ENCODE data around the gene HSP90AB1.

Gene HSP90AB1

DNA sequence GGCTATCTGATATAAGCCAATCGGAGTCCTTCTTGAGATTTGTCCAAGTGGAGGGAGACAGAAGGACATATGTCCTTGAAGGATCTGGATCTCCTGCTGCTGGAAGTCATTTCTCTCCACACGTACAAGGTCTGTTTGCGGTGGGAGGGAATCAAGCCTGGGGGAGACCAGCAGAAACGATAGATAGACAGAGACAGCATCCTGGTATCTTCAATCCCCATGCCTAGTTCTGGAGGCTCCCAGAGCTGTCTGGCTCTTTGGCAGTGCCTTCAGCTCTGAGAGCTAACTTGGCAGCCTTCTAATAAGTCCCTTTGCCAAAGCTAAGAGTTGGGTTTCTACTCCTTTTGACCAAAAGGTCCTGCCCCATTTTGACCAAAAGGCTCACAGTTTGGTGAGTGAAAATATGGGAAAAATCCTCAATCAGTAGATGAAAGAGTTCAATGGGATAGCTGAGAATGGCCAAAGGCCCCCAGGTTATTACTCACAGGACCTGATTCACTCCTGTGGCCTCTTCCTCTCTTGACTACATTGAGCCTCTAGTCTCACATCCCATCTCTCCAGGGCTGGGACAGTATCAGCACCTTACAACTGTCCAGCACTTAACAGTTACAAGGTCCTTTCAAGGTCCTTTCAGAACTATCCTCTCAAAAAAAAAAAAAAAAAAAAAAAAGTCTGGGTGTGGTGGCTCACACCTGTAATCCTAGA lies 45.9 kb downstream of the HSP90AB1 start:
- no peak for FAIRE-seq

DNA sequence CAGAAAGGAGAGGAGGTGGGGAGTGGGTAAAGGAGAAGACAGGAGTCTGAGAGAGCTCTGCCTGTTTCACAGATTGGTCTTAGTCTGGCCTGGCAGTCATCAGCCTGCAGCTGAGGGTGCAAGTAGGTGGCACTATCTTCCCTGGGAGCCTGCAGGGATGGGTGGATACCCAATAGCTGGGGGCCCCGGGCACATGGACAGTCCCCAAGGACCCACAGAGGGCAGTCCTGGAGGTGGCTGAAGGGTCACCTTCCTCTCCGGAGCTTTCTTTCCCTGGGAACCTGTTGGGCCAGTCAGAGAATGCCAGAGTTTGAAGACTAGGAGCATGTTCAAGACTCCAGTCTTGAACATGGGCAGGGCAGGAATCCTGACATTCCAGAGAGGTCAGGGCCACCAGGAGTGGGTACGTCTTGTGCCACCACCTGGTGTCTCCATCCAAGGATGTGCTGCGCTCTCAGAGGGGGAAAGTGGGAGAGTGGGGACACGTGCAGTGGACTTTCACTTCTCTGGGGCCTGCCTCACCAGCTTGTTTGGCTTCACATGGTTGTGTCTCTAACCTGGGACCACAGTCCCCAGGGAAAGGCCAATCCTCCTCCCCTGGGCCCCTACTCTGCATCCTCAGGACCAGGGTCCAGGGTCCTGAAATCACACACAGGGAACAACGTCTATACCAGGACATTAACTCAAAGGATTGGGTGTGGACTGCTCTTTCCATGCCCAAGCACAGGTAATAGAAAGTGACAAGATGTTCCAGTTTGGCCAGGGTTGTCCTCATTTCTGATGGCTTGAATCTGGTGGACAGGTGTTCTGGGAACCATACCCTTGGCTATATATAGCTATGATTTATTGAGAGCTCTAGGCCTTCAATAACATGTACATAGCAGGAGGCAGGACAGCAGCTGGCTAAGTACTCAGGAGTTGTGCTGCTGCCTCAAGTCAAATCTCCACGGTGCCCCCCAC lies 48.2 kb downstream of the HSP90AB1 start:
- no peak for FAIRE-seq

DNA sequence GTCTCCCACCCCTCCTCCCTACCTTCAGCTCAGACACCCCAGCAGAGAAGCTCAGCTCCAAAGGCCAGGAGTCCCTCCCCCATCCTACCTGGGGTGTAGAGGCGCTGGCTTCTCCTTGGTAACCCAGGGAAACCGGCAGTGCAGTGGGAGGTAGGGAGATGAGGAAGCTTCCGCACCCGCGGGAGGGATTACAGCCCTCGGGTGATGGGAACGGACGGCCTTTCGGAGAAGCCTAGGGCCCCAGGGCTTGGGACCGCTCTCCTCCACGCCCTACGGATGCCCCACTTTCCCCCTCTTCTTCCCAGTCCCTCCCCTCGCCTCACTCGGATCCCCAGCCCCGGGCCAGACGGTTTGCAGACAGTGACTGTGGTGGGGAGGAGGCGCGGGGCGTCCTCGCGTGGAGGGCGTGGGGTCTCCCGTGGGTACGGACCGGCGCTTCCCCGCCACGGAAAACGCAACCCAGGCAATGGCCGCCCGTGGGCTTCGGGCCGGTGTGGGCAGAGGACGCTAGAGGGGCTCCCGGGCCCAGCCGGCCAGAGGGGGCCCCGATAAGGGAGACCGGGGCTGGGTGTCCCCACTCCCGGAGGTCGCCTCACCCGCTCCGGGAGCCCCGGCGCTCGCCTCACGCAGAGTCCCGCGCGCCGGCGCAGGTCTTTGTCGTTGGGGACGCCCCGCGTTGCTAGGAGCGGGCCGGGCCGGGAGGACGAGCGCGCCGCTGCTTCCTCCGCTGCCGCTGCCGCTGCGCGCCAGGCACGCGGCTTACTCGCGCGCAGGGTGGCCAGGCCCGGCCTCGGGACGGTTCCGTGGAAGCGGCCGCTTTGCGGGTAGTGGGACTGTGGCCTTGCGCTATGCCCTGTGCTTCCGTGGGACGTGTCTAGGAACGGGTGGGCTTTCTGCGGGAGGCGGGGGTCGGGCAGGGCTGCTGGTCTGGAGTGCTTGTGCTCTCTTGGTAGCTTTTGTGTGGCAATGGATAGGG lies 50.5 kb downstream of the HSP90AB1 start:
- FAIRE-seq = no peak

DNA sequence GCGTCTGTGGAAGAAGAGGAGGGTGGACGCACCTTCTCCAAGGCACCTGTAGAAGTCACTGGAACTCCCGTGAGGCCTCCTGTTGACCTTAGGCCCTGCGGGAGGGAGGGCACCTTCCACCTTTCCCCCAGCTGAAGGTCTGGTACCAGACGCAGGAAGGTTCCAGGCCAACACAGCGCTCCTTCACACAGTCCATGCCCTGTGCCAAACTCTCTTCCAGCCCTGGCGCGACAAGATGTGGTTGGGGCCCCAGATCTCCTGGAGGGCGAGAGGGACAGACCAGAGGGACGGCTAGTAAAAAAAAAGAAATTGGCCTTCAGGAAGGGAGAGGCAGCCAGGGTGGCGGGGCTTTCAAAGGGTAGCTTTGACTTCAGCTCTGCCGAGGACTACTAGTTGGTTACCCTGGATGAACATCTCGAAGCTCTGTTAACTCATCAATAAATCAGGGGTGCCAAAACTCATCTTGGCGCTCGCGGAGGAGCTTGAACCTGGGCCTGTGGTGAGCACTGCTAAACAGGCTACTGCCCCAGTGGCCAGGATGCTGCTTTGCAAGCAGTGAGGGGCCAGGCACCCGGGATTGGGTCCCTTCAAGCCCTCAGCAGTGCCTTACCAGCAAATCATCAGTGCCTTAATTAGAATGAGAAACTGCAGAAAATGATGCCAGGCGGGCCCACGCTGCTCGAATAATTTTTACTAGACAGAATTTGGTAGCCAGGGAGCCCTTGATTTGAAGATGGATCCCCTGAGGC lies 51.3 kb downstream of the HSP90AB1 start:
- FAIRE-seq = no peak

DNA sequence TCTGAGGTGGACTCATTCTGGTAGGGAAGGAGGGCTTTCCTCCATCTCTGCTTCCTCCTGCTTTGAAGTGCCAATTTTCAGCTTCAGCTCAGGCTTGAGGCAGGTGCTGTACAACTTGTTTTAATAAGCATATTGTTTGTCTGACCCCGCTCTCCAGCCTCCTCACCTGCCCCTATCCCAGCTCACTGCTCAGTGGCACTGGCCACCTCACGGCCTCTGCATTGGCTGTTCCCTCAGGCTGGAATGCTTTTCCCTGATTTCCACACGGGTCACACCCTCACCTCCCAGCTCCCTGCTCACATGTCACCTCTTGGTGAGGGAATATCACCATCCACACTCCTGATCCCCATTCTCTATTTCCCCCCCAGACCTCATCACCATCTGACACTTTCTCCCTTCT lies 52.0 kb downstream of the HSP90AB1 start:
- no peak for FAIRE-seq

DNA sequence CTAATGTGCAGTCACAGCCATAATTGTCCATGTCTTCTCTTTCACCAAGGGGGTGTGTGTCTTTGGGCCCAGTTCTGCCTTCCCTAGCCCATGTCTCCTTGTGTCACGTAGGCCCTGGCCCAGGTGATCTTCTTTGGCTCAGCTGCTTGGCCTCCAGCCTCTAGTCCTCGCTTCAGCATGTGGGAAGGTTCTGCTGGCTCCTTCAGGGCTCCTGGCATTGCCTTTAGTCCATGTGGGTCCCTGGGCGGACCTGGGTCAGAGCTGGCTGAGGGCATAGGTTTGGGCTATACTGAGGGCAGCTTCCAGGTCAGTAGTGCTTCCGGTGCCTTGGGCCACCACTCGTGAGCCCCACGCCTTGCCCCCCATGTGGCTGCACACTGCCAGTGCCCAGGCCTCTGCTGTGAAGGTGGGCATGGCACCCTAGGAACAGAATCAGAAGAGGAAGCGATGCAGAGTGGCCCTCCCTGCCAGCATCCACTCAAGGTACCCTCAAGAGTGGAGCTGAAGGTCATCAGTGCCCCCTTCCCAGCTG lies 53.5 kb downstream of the HSP90AB1 start:
- FAIRE-seq = no peak

DNA sequence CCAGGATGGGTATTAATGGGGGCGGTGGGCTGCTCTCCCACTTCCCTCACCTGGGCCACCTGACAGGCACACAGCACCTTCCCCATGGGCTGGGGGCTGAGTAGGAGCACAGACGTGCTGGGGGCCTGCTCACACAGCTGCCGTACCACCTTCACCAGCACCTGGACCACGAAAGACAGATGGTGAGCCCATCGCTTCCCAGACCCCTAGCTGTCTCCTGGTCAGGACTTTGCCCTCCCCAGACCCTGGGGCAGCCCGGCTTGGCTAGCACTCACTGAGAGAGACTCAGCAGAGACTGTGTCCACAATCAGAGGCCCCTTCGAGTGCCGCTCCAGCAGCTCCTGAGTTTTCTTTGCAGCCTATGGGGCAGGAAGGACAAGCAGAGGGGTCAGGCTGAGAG lies 54.2 kb downstream of the HSP90AB1 start:
- FAIRE-seq = no peak

DNA sequence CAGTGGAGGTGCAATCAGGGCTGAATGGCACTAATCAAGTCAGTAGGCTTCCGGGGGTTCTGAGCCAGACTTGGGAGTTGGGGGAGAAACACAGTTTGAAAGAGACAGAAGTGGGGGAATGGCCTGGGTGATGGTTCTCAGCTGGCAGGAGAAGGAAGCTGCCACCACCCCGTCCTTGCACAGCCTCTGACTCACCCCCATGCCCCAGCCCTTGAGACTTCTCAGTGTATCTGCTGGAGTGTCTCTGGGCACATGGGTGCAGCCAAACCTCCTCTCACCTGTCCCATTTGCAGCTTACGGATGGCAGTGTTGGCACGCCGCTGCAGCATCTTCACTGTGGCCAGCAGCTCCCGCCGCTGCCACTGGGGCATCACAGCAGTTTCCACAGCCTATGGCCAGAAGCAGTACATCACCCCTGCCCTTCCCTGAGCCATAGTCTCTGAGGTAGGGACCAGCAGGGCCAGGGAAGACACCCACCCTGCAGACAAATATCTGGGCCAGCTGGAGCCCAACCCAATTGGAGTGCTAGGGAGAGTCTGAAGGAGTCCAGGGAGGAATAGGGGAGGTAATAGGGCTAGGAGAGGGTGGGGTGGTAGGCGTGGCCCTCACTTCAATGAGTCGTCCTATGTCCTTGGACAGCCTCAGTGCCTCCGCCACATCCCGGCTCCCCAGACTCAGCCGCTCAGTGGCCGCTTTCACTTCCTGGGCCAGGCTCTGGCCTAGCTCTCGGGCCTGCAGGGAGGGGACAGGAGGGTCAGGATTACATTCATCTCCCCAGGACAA lies 55.1 kb downstream of the HSP90AB1 start:
- FAIRE-seq = no peak

DNA sequence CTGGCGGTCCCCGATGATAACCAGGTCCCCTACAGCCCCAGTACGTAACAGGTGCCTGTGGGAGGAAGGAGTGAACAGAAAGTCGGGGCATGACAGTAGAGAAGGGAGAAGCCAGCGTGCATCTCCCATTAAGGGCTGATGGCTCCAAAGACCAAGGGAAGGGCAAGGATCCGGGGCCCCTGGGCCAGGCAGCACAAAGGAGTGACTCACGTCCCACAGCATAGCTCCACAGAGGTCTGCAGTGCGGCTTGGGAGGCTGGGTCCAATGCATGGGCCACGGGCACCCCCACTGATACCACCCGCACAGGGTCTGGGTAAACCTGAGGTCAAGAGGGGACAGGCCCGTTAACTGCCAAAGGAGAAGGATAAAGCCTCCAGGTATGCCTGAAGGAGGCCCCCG lies 56.0 kb downstream of the HSP90AB1 start:
- FAIRE-seq = no peak

Measured in A204.1 (cell line).